SW 1271 (cell line): Measurements from ENCODE around the gene PDE9A.

ENCODE experiments used
- DNase-seq, 2 experiments: peaks; one replicate each; lab custom pipeline; 2025; lab: John Stamatoyannopoulos, UW

PDE9A gene

GRCh38 chr21:42672699-42673458 is 19.5 kb downstream of the PDE9A start:
- no peak for DNase-seq

- DNase-seq, result no peak
These were observed 20.4 kb downstream of the PDE9A start for GRCh38 chr21:42673633-42674328.

GRCh38 chr21:42674351-42674940 is 21.0 kb downstream of the PDE9A start:
- no peak for DNase-seq

- no peak for DNase-seq
These were observed 22.0 kb downstream of the PDE9A start for GRCh38 chr21:42675403-42675802.

- no peak for DNase-seq
These were observed 23.4 kb downstream of the PDE9A start for GRCh38 chr21:42676808-42677207.

- DNase-seq, result no peak
These were observed 24.2 kb downstream of the PDE9A start for GRCh38 chr21:42677339-42678321.

GRCh38 chr21:42678618-42679295 is 25.3 kb downstream of the PDE9A start:
- no peak for DNase-seq

GRCh38 chr21:42679319-42680057 is 26.1 kb downstream of the PDE9A start:
- DNase-seq, result no peak

- DNase-seq, result no peak
These were observed 26.6 kb downstream of the PDE9A start for GRCh38 chr21:42680058-42680330.

GRCh38 chr21:42680429-42680828 is 27.0 kb downstream of the PDE9A start:
- no peak for DNase-seq

- no peak for DNase-seq
These were observed 28.1 kb downstream of the PDE9A start for GRCh38 chr21:42681296-42682206.

GRCh38 chr21:42682661-42683210 is 29.3 kb downstream of the PDE9A start:
- no peak for DNase-seq

GRCh38 chr21:42683371-42684108 is 30.1 kb downstream of the PDE9A start:
- no peak for DNase-seq

GRCh38 chr21:42684109-42684916 is 30.9 kb downstream of the PDE9A start:
- DNase-seq, result no peak

- no peak for DNase-seq
These were observed 31.6 kb downstream of the PDE9A start for GRCh38 chr21:42685036-42685435.

GRCh38 chr21:42685954-42686500 is 32.6 kb downstream of the PDE9A start:
- DNase-seq, result no peak

GRCh38 chr21:42687796-42688195 is 34.4 kb downstream of the PDE9A start:
- DNase-seq, result no peak
